Activated CD4-positive, CD25-positive, alpha-beta regulatory T cell treated with anti-CD3 and anti-CD28 coated beads, Interleukin-2, amount 50 U/mL, for 24 hours (primary cell): ENCODE measurements around the gene MAD1L1.
"Not testable (repeated sequence)": the region's sequence is repeated elsewhere in the genome, so short reads cannot be mapped to it uniquely, and the experiment has no call there.

Experiments used
- ATAC-seq, 2 donors: fragments of 150-1000 bp; cut with Tn5 transposase; one replicate each; pipeline ENCODE4 v1.10.0; 2021; ENCODE audit warnings: mild to moderate bottlenecking in 1 of 2, moderate library complexity in 1 of 2

MAD1L1 gene

GRCh38 chr7:1867370-1868260, 365.1 kb downstream of the MAD1L1 start:
- ATAC-seq = no peak

- no peak for ATAC-seq
Measured at GRCh38 chr7:1866601-1867000, 366.1 kb downstream of the MAD1L1 start.

- ATAC-seq = no peak
Measured at GRCh38 chr7:1865571-1866255, 367.0 kb downstream of the MAD1L1 start.

GRCh38 chr7:1865000-1865555, 367.7 kb downstream of the MAD1L1 start:
- ATAC-seq = no peak

- no peak for ATAC-seq
Measured at GRCh38 chr7:1864161-1864940, 368.4 kb downstream of the MAD1L1 start.

GRCh38 chr7:1863091-1863900, 369.4 kb downstream of the MAD1L1 start:
- no peak for ATAC-seq

- ATAC-seq = no peak
Measured at GRCh38 chr7:1862560-1862959, 370.2 kb downstream of the MAD1L1 start.

GRCh38 chr7:1861799-1862458, 370.8 kb downstream of the MAD1L1 start:
- no peak for ATAC-seq

GRCh38 chr7:1860881-1861798, 371.6 kb downstream of the MAD1L1 start:
- ATAC-seq = not testable (repeated sequence)

- ATAC-seq = no peak
Measured at GRCh38 chr7:1859266-1860035, 373.3 kb downstream of the MAD1L1 start.

GRCh38 chr7:1858435-1859265, 374.1 kb downstream of the MAD1L1 start:
- ATAC-seq = no peak

- ATAC-seq = no peak
Measured at GRCh38 chr7:1857487-1858421, 375.0 kb downstream of the MAD1L1 start.

GRCh38 chr7:1856888-1857441, 375.8 kb downstream of the MAD1L1 start:
- no peak for ATAC-seq

GRCh38 chr7:1856161-1856887, 376.4 kb downstream of the MAD1L1 start:
- ATAC-seq = no peak

GRCh38 chr7:1855725-1856160, 377.0 kb downstream of the MAD1L1 start:
- ATAC-seq = no peak
